Choroid plexus epithelial cell (primary cell): ENCODE data around the gene TSPO.

ENCODE experiments used
- DNase-seq: peaks from one replicate; pipeline ENCODE4 v3.0.0-alpha.2; 2010; ENCODE audit warnings: low read depth
- H3K4me3 ChIP-seq: 2 replicates; pipeline ENCODE4 v1.5.1; 2011; ENCODE audit warnings: low read depth, mild to moderate bottlenecking, control low read depth, low read length, moderate library complexity
- TF ChIP-seq, protein P1 (sequence below): conservative IDR thresholded peaks from 2 replicates; pipeline ENCODE4 v1.5.1; 2011; ENCODE audit warnings: low read depth, mild to moderate bottlenecking, control low read depth, inconsistent platforms, low read length, moderate library complexity

Gene TSPO

DNA sequence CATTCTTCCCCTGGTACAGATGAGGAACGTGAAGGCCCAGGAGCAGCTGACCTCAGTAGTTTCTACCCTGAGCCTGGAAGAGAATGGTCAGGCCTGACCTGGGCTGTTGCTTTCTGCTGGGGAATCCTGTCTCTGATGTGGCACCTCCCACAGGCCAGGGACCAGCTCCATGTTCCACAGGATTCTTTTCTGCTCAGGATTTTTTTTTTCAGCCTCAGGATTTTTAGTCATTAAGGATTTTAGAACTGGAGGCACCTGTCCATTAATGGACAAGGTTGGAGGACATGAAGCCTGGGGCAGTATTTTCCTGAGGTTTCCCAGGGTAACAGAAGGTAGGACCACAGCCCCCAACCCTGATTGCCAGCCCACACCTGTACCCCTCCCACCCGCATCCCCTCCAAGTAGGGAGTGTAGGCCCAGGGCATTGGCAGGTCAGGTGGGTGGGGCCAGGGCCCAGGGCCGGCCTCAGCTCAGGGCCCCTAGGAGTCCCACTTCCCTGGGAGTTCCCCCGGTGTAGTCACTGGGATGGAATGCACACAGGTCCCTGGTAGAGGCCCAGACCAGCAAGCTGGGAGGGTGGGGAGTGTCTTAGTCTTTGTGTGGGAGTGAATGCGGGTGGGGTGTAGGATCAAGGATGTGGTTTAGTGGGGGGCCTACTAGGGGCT, 24.7 kb upstream of the TSPO start:
- TF ChIP-seq, protein P1, sequence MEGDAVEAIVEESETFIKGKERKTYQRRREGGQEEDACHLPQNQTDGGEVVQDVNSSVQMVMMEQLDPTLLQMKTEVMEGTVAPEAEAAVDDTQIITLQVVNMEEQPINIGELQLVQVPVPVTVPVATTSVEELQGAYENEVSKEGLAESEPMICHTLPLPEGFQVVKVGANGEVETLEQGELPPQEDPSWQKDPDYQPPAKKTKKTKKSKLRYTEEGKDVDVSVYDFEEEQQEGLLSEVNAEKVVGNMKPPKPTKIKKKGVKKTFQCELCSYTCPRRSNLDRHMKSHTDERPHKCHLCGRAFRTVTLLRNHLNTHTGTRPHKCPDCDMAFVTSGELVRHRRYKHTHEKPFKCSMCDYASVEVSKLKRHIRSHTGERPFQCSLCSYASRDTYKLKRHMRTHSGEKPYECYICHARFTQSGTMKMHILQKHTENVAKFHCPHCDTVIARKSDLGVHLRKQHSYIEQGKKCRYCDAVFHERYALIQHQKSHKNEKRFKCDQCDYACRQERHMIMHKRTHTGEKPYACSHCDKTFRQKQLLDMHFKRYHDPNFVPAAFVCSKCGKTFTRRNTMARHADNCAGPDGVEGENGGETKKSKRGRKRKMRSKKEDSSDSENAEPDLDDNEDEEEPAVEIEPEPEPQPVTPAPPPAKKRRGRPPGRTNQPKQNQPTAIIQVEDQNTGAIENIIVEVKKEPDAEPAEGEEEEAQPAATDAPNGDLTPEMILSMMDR, result no peak
- peak; percentile 83 for DNase-seq
- H3K4me3 ChIP-seq, result no peak overlapping the region

DNA sequence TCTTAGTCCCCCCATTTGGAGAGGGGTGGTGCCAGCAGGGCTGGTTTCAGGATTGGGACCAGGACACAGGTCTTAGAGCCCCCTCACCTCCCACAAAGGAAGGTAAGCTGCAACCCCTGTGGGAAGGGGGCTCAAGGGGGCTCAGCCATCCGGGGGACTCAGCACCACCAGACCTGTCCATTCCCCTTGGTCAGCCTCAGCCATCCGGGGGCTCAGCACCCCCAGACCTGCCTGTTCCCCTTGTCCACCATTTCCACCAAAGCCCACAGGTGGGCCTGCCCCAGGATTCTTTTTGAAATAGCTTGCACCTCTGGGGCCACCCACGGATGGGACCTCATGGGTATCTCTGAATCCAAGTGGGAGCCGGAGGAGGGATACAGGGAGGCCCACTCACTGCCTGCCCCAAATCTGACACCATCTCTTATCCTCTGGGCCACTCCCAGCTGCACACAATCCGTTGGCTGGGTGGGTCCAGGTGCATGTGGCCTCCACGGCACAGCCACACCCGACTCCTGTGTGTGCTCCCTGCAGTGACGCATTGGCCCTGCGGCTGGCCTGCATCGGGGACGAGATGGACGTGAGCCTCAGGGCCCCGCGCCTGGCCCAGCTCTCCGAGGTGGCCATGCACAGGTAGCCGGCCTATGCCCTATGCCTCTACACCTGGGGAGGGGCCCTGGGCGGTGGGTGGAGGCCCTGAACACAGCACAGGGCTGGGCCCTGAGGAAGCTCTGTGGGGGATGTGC, 24.0 kb upstream of the TSPO start:
- DNase-seq, result no peak
- no peak overlapping the region for H3K4me3 ChIP-seq
- TF ChIP-seq, protein P1, result no peak

DNA sequence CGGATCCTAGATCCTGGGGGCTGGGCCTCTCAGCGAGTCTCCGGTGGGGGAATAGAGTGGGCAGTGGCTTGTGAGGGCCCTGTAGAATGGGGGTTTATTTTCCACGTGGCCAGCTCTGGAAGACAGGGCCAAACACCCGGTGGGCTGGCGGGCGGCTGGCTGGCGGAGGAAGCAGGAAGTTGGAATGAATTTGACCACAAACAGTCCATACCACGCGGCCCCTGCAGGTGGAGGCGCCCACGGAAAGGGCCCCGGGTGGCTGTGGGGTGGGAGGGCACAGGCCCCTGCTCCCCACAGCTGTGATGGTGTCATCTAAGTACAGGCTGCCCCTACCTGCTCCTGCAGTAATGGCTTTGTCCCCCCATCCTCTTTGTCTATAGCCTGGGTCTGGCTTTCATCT, 23.2 kb upstream of the TSPO start:
- H3K4me3 ChIP-seq, result no peak overlapping the region
- TF ChIP-seq, protein P1, result no peak
- no peak for DNase-seq

DNA sequence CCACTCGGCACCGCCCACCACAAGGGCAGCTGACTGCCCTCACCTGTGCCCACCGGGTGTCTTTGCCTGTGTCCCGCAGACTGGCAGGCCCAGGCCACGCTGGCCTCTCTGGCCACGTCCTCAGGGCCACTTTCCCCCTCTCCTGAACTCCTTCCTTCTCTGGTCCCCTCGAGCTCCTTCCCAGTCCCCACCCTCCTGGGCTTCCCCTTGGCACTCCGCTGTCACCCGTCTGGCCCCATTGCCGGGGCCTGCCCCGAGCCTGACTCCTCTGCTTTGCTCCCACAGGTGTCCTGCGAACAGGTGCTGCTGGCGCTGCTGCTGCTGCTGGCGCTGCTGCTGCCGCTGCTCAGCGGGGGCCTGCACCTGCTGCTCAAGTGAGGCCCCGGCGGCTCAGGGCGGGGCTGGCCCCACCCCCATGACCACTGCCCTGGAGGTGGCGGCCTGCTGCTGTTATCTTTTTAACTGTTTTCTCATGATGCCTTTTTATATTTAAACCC, 22.4 kb upstream of the TSPO start:
- no peak for DNase-seq
- TF ChIP-seq, protein P1, result no peak
- H3K4me3 ChIP-seq, result no peak overlapping the region

DNA sequence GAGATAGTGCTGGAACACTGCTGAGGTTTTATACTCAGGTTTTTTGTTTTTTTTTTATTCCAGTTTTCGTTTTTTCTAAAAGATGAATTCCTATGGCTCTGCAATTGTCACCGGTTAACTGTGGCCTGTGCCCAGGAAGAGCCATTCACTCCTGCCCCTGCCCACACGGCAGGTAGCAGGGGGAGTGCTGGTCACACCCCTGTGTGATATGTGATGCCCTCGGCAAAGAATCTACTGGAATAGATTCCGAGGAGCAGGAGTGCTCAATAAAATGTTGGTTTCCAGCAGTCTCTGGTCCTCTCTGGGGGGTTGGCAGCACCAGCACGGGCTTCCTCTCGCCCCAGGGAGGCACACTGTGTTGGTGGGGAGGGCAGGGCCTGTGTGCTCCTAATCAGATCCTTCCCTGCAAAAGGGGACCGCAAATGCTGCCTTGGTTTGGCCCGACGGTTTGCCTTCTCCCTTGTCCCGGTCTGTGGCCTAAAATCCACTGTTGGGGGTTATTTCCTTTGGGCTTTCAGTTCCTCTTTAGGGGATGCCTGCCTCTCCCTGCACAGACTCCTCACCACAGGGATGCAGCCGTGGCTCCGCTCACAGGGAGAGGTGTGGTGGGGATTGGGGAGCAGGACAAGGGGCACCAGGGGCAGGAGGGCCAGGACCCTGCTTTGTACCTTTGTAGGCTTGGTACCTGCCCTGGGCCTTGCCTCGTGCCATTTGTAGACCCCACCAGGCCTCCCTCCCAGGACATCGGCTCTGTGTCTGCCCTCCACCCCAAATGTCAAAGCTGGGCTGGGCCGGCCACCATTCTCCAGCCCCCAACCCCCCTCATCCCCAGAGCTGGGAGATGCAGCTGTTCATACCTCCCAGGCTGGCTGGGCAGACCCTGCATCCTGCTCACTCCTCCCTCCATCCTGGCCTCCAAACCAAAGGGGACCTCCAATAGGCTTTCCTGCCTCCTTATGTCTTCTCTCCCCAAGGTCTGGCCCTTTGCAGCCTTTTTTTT, 21.6 kb upstream of the TSPO start:
- H3K4me3 ChIP-seq, result no peak overlapping the region
- DNase-seq, result no peak
- TF ChIP-seq, protein P1, result no peak

DNA sequence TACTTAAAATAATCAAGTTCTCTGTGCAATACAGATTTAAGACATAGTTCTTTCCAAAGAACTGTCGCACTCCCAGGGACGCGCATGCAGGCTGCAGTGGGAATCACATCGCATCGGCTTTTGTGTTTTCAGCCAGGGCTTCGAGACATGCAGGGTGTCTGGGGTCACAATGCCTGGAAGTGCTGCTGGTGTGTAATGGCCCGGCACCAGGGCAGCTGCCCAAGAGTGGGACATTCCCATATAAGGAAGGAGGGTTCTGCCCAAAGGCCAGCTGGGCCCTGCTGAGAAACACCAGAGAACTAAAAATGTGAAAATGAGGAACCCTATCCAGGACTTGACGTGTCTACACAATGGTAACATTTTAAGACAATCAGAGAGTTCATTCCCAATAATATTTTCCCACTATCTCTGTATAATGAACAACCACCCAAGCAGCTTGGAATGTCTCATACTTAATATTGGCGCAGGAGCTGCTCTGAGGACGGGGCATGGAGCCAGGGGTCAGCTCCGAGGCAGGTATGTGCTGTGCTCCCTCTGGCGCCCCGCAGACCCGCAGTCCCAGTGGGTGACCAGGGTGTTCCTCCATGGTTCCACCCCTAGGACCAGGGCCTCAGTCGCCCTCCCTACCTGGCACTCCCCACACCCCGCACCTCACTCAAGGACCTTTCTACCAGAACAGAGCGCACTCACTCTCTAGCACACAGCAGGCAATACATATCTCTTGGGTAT, 19.4 kb upstream of the TSPO start:
- DNase-seq, result no peak
- TF ChIP-seq, protein P1, result no peak
- H3K4me3 ChIP-seq, result no peak overlapping the region
